NCI-H2171 treated with DMSO at 0.1 percent for 48 hours (cell line): ENCODE data around the gene SERF2.

Experiments
- DNase-seq: peaks from one replicate; lab custom pipeline; 2025; lab: John Stamatoyannopoulos, UW

Gene SERF2

GRCh38 chr15:43791993-43792760 is at the start of gene SERF2:
TSS of gene SERF2 (plus strand) at chr15:43792320. CDS start at chr15:43792377, 57 bp downstream.
- DNase-seq: peak; percentile 99

- peak; percentile 76 for DNase-seq
These were observed 45.7 kb upstream of the SERF2 start, which contains the start of gene PDIA3 for GRCh38 chr15:43746245-43746902. TSS of gene PDIA3 (plus strand) at chr15:43746438. CDS start at chr15:43746540, 102 bp downstream.

- DNase-seq: peak; percentile 36
These were observed 45.2 kb upstream of the SERF2 start for GRCh38 chr15:43746903-43747309.

DNA sequence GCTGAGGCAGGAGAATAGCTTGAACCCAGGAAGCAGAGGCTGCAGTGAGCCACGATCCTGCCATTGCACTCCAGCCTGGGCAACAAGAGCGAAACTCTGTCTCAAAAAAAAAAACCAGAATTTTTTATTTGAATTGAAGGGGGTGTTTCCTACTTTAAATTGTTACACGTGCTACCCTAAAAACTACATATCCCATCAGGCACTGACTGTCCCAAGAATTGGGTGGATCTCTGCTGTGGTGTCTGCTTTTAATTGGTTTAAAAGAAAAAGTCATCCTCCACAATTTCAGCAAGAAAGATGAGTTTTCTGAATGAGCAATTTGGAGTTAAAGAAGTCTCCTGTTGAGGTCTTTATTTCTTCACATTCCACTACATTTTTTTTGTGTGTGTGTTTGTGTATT is 43.7 kb upstream of the SERF2 start:
- DNase-seq: no peak

GRCh38 chr15:43749690-43750345 is 42.3 kb upstream of the SERF2 start:
- no peak for DNase-seq

DNA sequence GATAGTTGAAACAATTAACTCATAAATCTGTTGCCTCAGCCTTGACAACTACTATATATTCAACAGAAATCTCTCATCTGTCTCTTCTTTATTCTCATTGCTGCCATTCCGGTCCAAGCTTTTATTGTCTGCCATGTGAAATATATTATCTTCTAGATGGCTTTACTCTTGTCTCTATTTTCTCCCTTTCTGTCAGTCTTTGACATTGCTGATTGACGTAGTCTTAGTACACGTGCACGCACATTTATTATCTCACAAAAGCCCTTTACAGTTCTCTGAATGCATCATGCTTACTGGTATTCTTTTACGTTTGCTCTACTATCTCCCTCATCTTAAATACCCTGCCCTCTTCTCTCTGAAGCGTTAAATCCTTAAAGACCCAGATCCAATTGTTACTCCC is 40.2 kb upstream of the SERF2 start:
- DNase-seq: no peak

GRCh38 chr15:43762824-43763223 is 29.3 kb upstream of the SERF2 start:
- no peak for DNase-seq

- no peak for DNase-seq
These were observed 28.2 kb upstream of the SERF2 start for GRCh38 chr15:43763819-43764446.

DNA sequence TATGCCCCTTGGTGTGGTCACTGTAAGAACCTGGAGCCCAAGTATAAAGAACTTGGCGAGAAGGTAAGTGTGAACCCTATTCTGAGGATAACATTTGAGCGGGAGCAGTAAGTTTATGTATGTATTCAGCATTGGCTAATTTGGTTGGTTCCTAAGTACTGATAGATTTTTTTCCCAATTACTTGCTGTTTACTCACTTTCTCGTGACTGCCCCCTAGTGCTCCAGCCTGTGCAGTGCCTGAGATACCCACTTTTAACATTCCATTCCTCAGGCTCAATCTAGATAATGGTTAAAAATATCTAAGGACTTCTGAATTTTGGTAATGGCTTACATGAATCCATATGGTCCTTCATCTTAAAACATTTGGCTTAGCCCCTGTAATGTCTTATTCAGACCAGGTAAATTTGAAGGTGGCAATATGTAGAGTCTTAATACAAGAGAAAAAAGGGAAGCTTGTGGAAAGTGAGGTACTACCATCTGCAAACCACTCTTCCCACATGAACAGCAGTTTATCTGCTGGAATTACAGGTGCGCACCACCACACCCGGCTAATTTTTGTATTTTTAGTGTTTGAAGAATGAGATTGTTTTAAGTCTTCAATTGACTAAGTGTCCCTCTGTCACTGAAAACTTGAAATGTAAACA is 22.4 kb upstream of the SERF2 start:
- DNase-seq: peak; percentile 65

DNA sequence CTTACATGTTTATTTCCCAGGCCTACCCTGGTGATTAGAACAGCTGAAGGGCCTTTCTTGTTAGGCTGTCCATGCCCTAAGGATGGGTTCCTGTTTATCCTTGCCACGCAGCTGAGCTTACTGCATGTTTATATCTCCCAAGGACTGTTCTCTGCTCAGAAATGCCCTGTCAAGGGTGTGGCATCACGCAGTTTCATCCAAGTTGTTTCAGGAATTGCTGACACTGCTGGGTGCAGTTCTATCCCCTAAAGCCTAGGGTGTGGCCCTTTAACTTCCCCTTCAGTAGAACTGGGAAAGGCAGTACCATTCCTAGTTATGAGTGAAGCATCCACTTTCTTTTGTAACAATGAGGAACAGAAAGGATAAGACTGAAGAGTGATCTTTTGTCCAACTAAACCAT is 20.3 kb upstream of the SERF2 start:
- no peak for DNase-seq

GRCh38 chr15:43772624-43773023 is 19.5 kb upstream of the SERF2 start:
- DNase-seq: no peak

DNA sequence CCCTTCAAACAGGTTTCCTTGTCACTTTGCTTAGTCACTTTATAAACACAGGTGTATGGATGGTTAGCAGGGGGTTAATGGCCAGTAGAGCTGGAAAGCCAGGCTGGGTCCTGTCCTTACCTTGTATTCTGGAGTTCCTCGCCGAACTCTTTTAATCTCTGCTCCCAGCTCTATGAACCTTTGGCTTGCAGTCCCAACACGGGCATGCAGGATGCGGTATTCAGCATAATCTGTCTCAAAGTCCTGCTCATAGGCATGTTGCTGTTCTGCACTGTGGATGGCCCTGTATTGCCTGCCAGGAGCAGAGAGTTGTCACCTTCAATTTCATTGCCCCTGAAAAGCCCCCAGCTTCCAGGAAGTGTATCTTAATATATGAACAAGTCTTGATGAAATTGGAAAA is 18.1 kb upstream of the SERF2 start:
- DNase-seq: no peak

DNA sequence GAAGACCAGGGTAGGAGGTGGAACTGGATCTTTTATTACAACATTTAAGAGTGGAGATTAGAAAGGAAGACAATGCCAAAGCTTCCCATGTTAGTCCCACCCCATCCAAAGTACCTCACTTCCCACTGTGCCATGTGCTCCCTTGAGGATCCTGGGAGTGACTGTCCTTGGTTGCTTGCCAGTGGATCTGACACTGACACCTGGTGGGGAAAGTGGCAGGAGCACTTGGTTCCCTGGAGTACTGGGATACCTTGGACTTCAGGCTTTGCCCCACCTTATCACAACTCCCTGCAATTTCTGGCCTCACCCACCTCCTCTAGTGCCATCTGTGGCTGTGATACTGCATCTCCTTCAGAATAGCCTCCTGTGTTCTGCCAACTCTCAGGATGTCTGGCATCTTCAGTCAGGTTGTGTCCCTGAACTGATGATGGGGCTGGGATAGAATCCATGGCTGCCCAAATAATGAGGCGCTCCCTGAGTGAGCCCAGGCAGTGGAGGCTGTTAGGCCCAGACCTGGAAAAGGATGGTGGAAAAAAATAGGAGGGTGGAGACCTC is 16.6 kb upstream of the SERF2 start:
- peak; percentile 93 for DNase-seq

DNA sequence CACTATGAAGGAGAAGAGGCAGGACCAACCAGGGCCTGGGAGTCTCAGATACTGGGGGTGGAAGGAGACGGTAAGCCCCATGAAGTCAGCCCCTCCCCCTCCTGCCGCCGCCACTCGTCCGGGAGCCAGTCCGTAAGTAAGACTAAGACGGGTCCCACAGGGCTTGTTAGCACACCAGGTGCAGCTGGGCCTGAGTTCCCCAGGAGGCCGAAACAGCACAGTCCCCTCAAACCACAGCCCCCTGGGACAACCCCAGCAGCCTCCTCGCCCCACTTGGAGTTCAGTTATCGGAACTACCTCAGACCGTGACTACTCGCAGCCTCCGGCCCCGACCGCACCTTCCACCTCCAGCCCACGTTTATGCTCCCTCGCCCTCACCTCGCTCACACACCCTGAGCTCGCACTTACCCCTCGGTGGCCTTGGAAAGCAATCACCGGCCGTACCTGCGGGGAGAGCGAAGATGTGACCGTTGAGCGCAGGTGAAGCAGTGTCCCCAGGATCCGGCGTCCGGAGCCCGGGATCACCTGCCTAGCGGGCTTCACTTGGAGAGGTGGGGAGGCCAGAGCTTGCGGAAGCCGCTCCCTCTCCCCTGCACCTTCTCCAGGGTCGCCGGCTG is 15.9 kb upstream of the SERF2 start:
- peak; percentile 76 for DNase-seq

- DNase-seq: peak; percentile 89
These were observed 15.3 kb upstream of the SERF2 start, which contains the start of gene ELL3 for GRCh38 chr15:43776718-43777266. TSS of gene ELL3 (minus strand) at chr15:43776966. CDS start at chr15:43776901, 65 bp downstream.

GRCh38 chr15:43777267-43777914 is 14.7 kb upstream of the SERF2 start:
- DNase-seq: peak; percentile 92

DNA sequence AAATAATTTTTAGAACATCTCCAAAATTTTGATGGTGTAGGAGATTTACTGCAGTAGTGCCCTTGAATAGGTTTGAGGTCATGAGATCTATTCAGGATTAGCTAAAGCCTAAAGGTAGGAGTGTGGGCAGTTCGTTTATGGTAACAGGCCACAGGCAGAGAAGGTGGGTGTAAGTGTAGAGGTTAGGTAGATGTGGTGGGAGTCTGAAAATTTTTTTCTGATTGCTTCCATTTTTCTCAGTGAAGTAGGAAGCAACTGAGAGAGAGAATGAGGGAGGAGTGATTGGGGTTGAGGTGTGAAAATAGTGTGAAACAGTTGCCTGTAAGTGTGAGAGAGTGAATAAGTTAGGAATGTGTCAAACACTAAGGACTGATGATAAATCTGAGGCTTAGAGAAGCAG is 13.1 kb upstream of the SERF2 start:
- DNase-seq: no peak

DNA sequence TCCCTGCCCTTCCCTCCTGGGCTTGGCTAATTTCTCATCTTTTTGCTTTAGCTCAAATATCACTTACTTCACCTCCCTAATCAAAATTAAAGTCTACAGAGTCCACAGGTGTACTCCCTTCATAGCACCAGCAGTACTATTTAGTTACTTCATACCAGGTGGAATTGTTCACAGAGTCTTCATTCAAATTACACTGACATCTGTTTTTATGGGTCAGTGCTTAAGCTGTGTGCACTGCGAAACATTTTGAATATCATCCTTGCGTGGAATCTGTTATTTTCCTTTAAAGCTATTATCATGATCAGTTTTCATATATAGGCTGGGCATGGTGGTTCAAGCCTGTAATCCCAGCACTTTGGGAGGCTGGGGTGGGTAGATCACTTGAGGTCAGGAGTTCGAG is 2.7 kb upstream of the SERF2 start:
- peak; percentile 52 for DNase-seq

DNA sequence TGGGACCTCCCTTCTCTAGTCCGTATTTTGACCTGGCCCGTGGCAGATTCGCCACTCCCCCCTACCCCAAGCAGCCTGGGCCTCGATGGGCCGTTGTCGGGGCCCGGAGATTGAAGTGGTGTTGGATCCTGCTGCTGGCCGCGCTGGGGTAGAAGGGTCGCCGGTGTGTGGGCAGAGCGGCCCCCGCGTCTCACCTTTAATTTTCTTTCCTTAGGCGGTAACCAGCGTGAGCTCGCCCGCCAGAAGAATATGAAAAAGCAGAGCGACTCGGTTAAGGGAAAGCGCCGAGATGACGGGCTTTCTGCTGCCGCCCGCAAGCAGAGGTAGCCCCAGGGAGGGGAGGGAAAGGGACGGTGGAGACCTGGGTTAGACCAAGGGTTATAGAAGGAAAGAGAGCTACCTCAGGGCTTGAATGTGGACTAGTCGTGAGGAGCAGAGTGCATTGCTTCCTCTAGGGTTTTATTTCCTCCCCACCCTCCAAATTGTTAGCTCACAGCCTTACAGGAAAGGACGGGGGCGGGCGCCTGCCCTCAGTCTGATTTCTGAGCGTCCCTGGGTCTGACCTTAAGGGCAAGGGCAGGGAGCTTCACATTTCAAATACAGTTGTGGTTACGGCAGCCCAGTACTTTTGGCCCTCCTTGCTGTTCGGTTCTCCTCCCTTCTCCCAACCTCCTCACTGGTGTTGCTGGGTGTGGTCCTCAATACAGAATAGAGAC is 799 bp downstream of the SERF2 start:
- no peak for DNase-seq

DNA sequence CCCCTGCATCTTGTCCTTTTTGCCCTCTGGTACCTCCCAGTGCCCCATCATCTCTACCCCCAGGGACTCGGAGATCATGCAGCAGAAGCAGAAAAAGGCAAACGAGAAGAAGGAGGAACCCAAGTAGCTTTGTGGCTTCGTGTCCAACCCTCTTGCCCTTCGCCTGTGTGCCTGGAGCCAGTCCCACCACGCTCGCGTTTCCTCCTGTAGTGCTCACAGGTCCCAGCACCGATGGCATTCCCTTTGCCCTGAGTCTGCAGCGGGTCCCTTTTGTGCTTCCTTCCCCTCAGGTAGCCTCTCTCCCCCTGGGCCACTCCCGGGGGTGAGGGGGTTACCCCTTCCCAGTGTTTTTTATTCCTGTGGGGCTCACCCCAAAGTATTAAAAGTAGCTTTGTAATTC is 1.5 kb downstream of the SERF2 start:
- no peak for DNase-seq
